Adrenal gland (tissue), 5 donors: ENCODE data around the gene EPHA6.

ENCODE experiments used
- POLR2A ChIP-seq, 2 donors: fragments of 450-650 bp; IDR thresholded peaks; one replicate each; pipeline ENCODE4 v1.6.1; 2017; ENCODE audit warnings: antibody characterized with exemption in 2 of 2, mild to moderate bottlenecking in 2 of 2, moderate library complexity in 1 of 2
- TF ChIP-seq, protein P1 (sequence below), 6 experiments: fragments of 450-650 bp in 4 of 6; fragments of 200-600 bp in 2 of 6; sonication (generic) in 1 of 6; IDR thresholded peaks; 1 replicate in 5 of 6; 2 replicates in 1 of 6; pipeline versions ENCODE4 v1.5.1 to v1.8.0; 2016 to 2021; ENCODE audit warnings: antibody characterized with exemption in 6 of 6, mild to moderate bottlenecking in 2 of 6, moderate library complexity in 1 of 6
- donor health status: DM: no; HTN: no; CAD: no.

DNA sequence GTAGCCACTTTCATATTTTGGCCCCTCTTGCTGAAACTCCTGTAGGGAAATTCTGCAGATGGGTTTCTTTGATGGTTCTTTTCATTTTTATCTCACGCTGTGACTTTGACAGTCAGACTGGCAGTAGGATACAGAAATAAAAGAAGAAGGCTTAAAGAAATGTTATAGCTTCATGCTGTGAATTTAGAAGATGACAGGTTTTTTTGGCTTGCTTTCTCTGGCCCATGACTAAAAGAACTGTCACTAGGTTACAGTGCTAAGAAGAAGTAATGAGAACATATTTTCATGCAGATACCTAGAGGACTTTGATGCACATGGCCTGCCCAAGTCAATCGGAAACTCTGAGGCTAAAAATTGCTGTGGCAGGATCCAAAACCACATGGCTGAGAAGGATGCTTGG lies 334.5 kb downstream of the EPHA6 start:
- TF ChIP-seq POLR2A (IDR thresholded peaks at IDR 0.05) = no peak
- TF ChIP-seq, protein P1, sequence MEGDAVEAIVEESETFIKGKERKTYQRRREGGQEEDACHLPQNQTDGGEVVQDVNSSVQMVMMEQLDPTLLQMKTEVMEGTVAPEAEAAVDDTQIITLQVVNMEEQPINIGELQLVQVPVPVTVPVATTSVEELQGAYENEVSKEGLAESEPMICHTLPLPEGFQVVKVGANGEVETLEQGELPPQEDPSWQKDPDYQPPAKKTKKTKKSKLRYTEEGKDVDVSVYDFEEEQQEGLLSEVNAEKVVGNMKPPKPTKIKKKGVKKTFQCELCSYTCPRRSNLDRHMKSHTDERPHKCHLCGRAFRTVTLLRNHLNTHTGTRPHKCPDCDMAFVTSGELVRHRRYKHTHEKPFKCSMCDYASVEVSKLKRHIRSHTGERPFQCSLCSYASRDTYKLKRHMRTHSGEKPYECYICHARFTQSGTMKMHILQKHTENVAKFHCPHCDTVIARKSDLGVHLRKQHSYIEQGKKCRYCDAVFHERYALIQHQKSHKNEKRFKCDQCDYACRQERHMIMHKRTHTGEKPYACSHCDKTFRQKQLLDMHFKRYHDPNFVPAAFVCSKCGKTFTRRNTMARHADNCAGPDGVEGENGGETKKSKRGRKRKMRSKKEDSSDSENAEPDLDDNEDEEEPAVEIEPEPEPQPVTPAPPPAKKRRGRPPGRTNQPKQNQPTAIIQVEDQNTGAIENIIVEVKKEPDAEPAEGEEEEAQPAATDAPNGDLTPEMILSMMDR (IDR thresholded peaks at IDR 0.05) = no peak
